SK-N-SH (cell line): ENCODE data around the gene C1GALT1. TPM values are rescaled to one million over a fixed set of nuclear protein-coding genes. Genes with fewer than 3 reads are reported as not detected.

ENCODE experiments used
- CTCF ChIA-PET: fragments of 300-600, 350-600 bp; formaldehyde crosslinking; extraction: SDS; loops from one replicate; lab custom pipeline; 2021; lab: Yijun Ruan, JAX
- POLR2A ChIA-PET: fragments of 350-600 bp; sonication (Branson Sonifier 250); formaldehyde crosslinking; extraction: SDS; loops from one replicate; lab custom pipeline; 2020; ENCODE audit warnings: antibody characterized with exemption, inconsistent platforms; lab: Yijun Ruan, JAX
- DNase-seq: peaks from one replicate; pipeline ENCODE4 v3.0.0; 2012
- H2AFZ ChIP-seq: fragments of 200-600 bp; sonication (generic); 2 replicates; pipeline ENCODE4 v1.8.1; 2016; ENCODE audit warnings: antibody characterized with exemption, mild to moderate bottlenecking, low read depth
- H3F3A ChIP-seq: fragments of 200-600 bp; sonication (generic); replicated peaks from 2 replicates; pipeline ENCODE3; 2016; ENCODE audit warnings: antibody characterized with exemption, mild to moderate bottlenecking; ENCODE audit not compliant: insufficient read depth
- H3K27ac ChIP-seq, 2 experiments: fragments of 200-500 bp in 1 of 2; fragments of 200-600 bp in 1 of 2; sonication (Bioruptor generic) in 1 of 2; sonication (generic), shearing (Covaris generic) in 1 of 2; 2 replicates each; pipeline versions ENCODE4 v1.5.1 to v1.6.1; 2014 to 2016; ENCODE audit warnings: low read depth in 2 of 2, inconsistent platforms in 1 of 2, low read length in 1 of 2, mild to moderate bottlenecking in 1 of 2, mixed read lengths in 1 of 2
- H3K27me3 ChIP-seq: fragments of 200-600 bp; sonication (generic), shearing (Covaris generic); 2 replicates; pipeline ENCODE4 v1.6.1; 2016; ENCODE audit warnings: mixed run types; ENCODE audit not compliant: insufficient read depth
- H3K36me3 ChIP-seq, 2 experiments: fragments of 200-500 bp in 1 of 2; fragments of 200-600 bp in 1 of 2; sonication (Bioruptor generic) in 1 of 2; sonication (generic) in 1 of 2; replicated peaks in 1 of 2; 2 replicates each; pipeline versions ENCODE3 to v1.5.1; 2014 to 2016; ENCODE audit warnings: low read length in 1 of 2, mild to moderate bottlenecking in 1 of 2; ENCODE audit not compliant: insufficient read depth in 2 of 2, control insufficient read depth in 1 of 2
- H3K4me1 ChIP-seq, 2 experiments: fragments of 200-500 bp in 1 of 2; fragments of 200-600 bp in 1 of 2; sonication (Bioruptor generic) in 1 of 2; sonication (generic), shearing (Covaris generic) in 1 of 2; 2 replicates each; pipeline versions ENCODE4 v1.5.1 to v1.6.1; 2014 to 2016; ENCODE audit warnings: low read depth in 1 of 2, low read length in 1 of 2, mixed run types in 1 of 2; ENCODE audit not compliant: insufficient read depth in 2 of 2, control insufficient read depth in 1 of 2
- H3K4me2 ChIP-seq: fragments of 200-600 bp; sonication (generic), shearing (Covaris generic); 2 replicates; pipeline ENCODE4 v1.6.1; 2017; ENCODE audit warnings: mixed run types
- H3K4me3 ChIP-seq, 2 experiments: fragments of 200-500 bp in 1 of 2; fragments of 200-600 bp in 1 of 2; sonication (Bioruptor generic) in 1 of 2; sonication (generic), shearing (Covaris generic) in 1 of 2; 2 replicates each; pipeline versions ENCODE4 v1.5.1 to v1.8.1; 2014 to 2016; ENCODE audit warnings: low read depth in 2 of 2, inconsistent platforms in 1 of 2, low read length in 1 of 2, mild to moderate bottlenecking in 1 of 2, mixed read lengths in 1 of 2, moderate library complexity in 1 of 2
- H3K79me2 ChIP-seq: fragments of 200-600 bp; sonication (generic); 2 replicates; pipeline ENCODE4 v1.8.1; 2017; ENCODE audit warnings: mild to moderate bottlenecking; ENCODE audit not compliant: insufficient read depth
- H3K9ac ChIP-seq: fragments of 200-600 bp; sonication (generic); 2 replicates; pipeline ENCODE4 v1.6.1; 2017; ENCODE audit warnings: mixed run types
- H3K9me2 ChIP-seq: fragments of 200-600 bp; sonication (generic); 2 replicates; pipeline ENCODE4 v1.6.1; 2017; ENCODE audit warnings: mixed run types
- H3K9me3 ChIP-seq: fragments of 200-600 bp; sonication (generic); 2 replicates; pipeline ENCODE4 v1.6.1; 2017; ENCODE audit warnings: mixed run types, mild to moderate bottlenecking, moderate library complexity
- H4K20me1 ChIP-seq: fragments of 200-600 bp; sonication (generic); 2 replicates; pipeline ENCODE4 v1.6.1; 2017; ENCODE audit warnings: mild to moderate bottlenecking, mixed run types; ENCODE audit not compliant: insufficient read depth
- ELF1 ChIP-seq: IDR thresholded peaks from 2 replicates; pipeline ENCODE4 v1.4.0; 2012
- EP300 ChIP-seq, 2 experiments: IDR thresholded peaks; 2 replicates each; pipeline versions ENCODE4 v1.4.0 to v1.6.1; 2012; ENCODE audit warnings: borderline replicate concordance in 1 of 2, low read depth in 1 of 2, low read length in 1 of 2
- EZH2phosphoT487 ChIP-seq: fragments of 200-600 bp; sonication (generic); IDR thresholded peaks from 2 replicates; pipeline ENCODE4 v1.6.1; 2017; ENCODE audit warnings: low read depth, mixed run types, mild to moderate bottlenecking, antibody characterized with exemption, moderate library complexity, borderline replicate concordance
- FOSL2 ChIP-seq: IDR thresholded peaks from 2 replicates; pipeline ENCODE4 v1.4.0; 2012; ENCODE audit warnings: low read depth, mild to moderate bottlenecking, moderate library complexity, borderline replicate concordance
- GATA2 ChIP-seq: sonication (generic); formaldehyde crosslinking; IDR thresholded peaks from 2 replicates; pipeline ENCODE4 v1.5.0; 2020; ENCODE audit warnings: mild to moderate bottlenecking, missing genetic modification reagents
- NRF1 ChIP-seq: IDR thresholded peaks from 2 replicates; pipeline ENCODE4 v1.6.1; 2012; ENCODE audit warnings: low read depth, mild to moderate bottlenecking, low read length
- RXRA ChIP-seq: IDR thresholded peaks from 2 replicates; pipeline ENCODE4 v1.4.0; 2012; ENCODE audit warnings: low read depth, mild to moderate bottlenecking, borderline replicate concordance
- SIN3A ChIP-seq: IDR thresholded peaks from 2 replicates; pipeline ENCODE4 v1.6.1; 2012; ENCODE audit warnings: low read depth, mild to moderate bottlenecking, low read length, moderate library complexity, borderline replicate concordance
- SMC3 ChIP-seq: IDR thresholded peaks from 2 replicates; pipeline ENCODE4 v1.6.1; 2012; ENCODE audit warnings: low read depth, low read length, improper control_type of control experiment
- TAF1 ChIP-seq: IDR thresholded peaks from 2 replicates; pipeline ENCODE4 v1.6.1; 2012; ENCODE audit warnings: low read depth, mild to moderate bottlenecking, low read length, moderate library complexity, borderline replicate concordance
- TCF12 ChIP-seq: IDR thresholded peaks from 2 replicates; pipeline ENCODE4 v1.4.0; 2012
- YY1 ChIP-seq: IDR thresholded peaks from 2 replicates; pipeline ENCODE4 v1.4.0; 2012; ENCODE audit warnings: low read depth, mild to moderate bottlenecking
- WGBS: methylation state at CpG from one replicate; pipeline ENCODE4 v1.1.6; 2017; ENCODE audit warnings: low lambda C conversion rate; 5-methylcytosine and 5-hydroxymethylcytosine counted together
- polyA plus RNA-seq, 3 experiments: library from polyadenylated mRNA; depleted of rRNA; stranded (reverse); fragments of >200 nt; gene quantifications; 2 replicates each; pipeline ENCODE4 v1.2.3, GENCODE V29; 2012
- TF ChIP-seq, protein P1 (sequence below): IDR thresholded peaks from 2 replicates; pipeline ENCODE4 v1.4.0; 2012; ENCODE audit warnings: low read depth, borderline replicate concordance

Gene C1GALT1
- polyA plus RNA-seq, 1 of the 3 experiments (the other 2 are of a cell fraction), result 15.2 TPM

- ChIA-PET CTCF (no interaction called here), POLR2A (no interaction called here)
- no peaks in the 10 kb centered on the region for H3K27me3 ChIP-seq
- H3K9me2 ChIP-seq, result no peaks in the 10 kb centered on the region
- no peak overlapping the region for H3K27ac ChIP-seq
- no peak overlapping the region for H2AFZ ChIP-seq
- H3K4me3 ChIP-seq, result no peak overlapping the region
- no peaks in the 10 kb centered on the region; a peak in 1 of 4 replicates for H3K4me1 ChIP-seq
- no peaks in the 10 kb centered on the region for H3K9me3 ChIP-seq
- WGBS, result 79% methylated on average over 7 of the region's 7 CpGs
- no peaks in the 10 kb centered on the region for H4K20me1 ChIP-seq
- no peak for DNase-seq
- no peaks in the 10 kb centered on the region for H3K36me3 ChIP-seq
- no peaks in the 10 kb centered on the region for H3K79me2 ChIP-seq
- no peak overlapping the region for H3K9ac ChIP-seq
- no peaks in the 10 kb centered on the region for H3F3A ChIP-seq
- no peak overlapping the region for H3K4me2 ChIP-seq
- TF ChIP-seq GATA2 (no peak), TCF12 (no peak), TAF1 (no peak), SMC3 (no peak), RXRA (no peak), NRF1 (no peak), YY1 (no peak), EZH2phosphoT487 (no peak), SIN3A (no peak)
- TF ChIP-seq, protein P1, sequence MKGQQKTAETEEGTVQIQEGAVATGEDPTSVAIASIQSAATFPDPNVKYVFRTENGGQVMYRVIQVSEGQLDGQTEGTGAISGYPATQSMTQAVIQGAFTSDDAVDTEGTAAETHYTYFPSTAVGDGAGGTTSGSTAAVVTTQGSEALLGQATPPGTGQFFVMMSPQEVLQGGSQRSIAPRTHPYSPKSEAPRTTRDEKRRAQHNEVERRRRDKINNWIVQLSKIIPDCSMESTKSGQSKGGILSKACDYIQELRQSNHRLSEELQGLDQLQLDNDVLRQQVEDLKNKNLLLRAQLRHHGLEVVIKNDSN, result no peak
Measured at GRCh38 chr7:7148798-7149481, 33.4 kb upstream of the C1GALT1 start.

GRCh38 chr7:7151285-7151684, 31.1 kb upstream of the C1GALT1 start:
- Histone ChIP-seq H3F3A (no peaks in the 10 kb centered on the region), H3K4me1 (no peaks in the 10 kb centered on the region; a peak in 1 of 4 replicates), H2AFZ (no peak overlapping the region), H3K9ac (no peak overlapping the region), H3K36me3 (no peaks in the 10 kb centered on the region)
- no peak for TF ChIP-seq FOSL2
- TF ChIP-seq TCF12, result peak; percentile 59
- no peak for TF ChIP-seq ELF1
- TF ChIP-seq EP300 (IDR thresholded peaks at IDR 0.05; ENCODE audit: borderline replicate concordance in 1 of 2, low read depth in 1 of 2, low read length in 1 of 2), result peak in 1 of 2 experiments; percentile 19; a peak in 1 of 4 replicates
- TF ChIP-seq, all 33 proteins: peak for 2
- Histone ChIP-seq H3K4me3 (no peak overlapping the region), H4K20me1 (no peaks in the 10 kb centered on the region), H3K79me2 (no peaks in the 10 kb centered on the region), H3K27me3 (no peaks in the 10 kb centered on the region), H3K9me2 (no peaks in the 10 kb centered on the region), H3K27ac (peak overlapping the region in 1 of 2 experiments; percentile 44; a peak in 2 of 4 replicates), H3K4me2 (no peak overlapping the region), H3K9me3 (no peaks in the 10 kb centered on the region)
- 24% methylated on average over 3 of the region's 3 CpGs for WGBS
- CTCF ChIA-PET, result no interaction called here
- peak; percentile 27 for DNase-seq
- POLR2A ChIA-PET, result no interaction called here
